Liver (tissue), 3 donors: Measurements from ENCODE around the gene EXOC6B.

ENCODE experiments used
- CTCF ChIP-seq: fragments of 150-350 bp; IDR thresholded peaks from 2 replicates; pipeline ENCODE4 v1.5.1; 2017; ENCODE audit warnings: improper control_type of control experiment, low read depth, low read length; ENCODE audit not compliant: missing input control
- EGR1 ChIP-seq, 2 donors: IDR thresholded peaks; 2 replicates each; pipeline ENCODE4 v1.6.1; 2016 to 2018; ENCODE audit warnings: antibody characterized with exemption in 2 of 2, low read depth in 2 of 2
- FOXA1 ChIP-seq: IDR thresholded peaks from 2 replicates; pipeline ENCODE4 v1.6.1; 2016; ENCODE audit warnings: antibody characterized with exemption
- GABPA ChIP-seq, 2 donors: IDR thresholded peaks in 1 of 2; conservative IDR thresholded peaks in 1 of 2; 2 replicates each; pipeline ENCODE4 v1.6.1; 2016; ENCODE audit warnings: antibody characterized with exemption in 2 of 2, mild to moderate bottlenecking in 1 of 2, moderate library complexity in 1 of 2
- HNF4A ChIP-seq, 2 donors: conservative IDR thresholded peaks; 2 replicates each; pipeline ENCODE4 v1.6.1; 2016; ENCODE audit warnings: antibody characterized with exemption in 2 of 2, mild to moderate bottlenecking in 2 of 2
- JUND ChIP-seq, 2 donors: IDR thresholded peaks; 2 replicates each; pipeline ENCODE4 v1.6.1; 2016; ENCODE audit warnings: antibody characterized with exemption in 2 of 2
- MAX ChIP-seq: IDR thresholded peaks from 2 replicates; pipeline ENCODE4 v1.6.1; 2016; ENCODE audit warnings: antibody characterized with exemption
- RAD21 ChIP-seq, 2 donors: IDR thresholded peaks; 2 replicates each; pipeline ENCODE4 v1.6.1; 2016; ENCODE audit warnings: antibody characterized with exemption in 2 of 2, mild to moderate bottlenecking in 2 of 2
- RXRA ChIP-seq, 2 donors: IDR thresholded peaks; 2 replicates each; pipeline ENCODE4 v1.6.1; 2017 to 2018; ENCODE audit warnings: antibody characterized with exemption in 2 of 2, mild to moderate bottlenecking in 1 of 2
- SP1 ChIP-seq: IDR thresholded peaks from 2 replicates; pipeline ENCODE4 v1.6.1; 2018; ENCODE audit warnings: antibody characterized with exemption, mild to moderate bottlenecking
- YY1 ChIP-seq: IDR thresholded peaks from 2 replicates; pipeline ENCODE4 v1.6.1; 2016; ENCODE audit warnings: antibody characterized with exemption, mild to moderate bottlenecking
- TF ChIP-seq, protein P1 (sequence below): IDR thresholded peaks from 2 replicates; pipeline ENCODE4 v1.6.1; 2016; ENCODE audit warnings: antibody characterized with exemption, mild to moderate bottlenecking
- TF ChIP-seq, protein P2 (sequence below): IDR thresholded peaks from 2 replicates; pipeline ENCODE4 v1.6.1; 2016; ENCODE audit warnings: antibody characterized with exemption
- donor health status: healthy.
- donor health status: healthy.

- no peak for TF ChIP-seq MAX
- TF ChIP-seq CTCF, result no peak
- TF ChIP-seq RAD21 (IDR thresholded peaks at IDR 0.05), result no peak
- no peak for TF ChIP-seq JUND (IDR thresholded peaks at IDR 0.05)
- TF ChIP-seq SP1, result no peak
- TF ChIP-seq, protein P1, sequence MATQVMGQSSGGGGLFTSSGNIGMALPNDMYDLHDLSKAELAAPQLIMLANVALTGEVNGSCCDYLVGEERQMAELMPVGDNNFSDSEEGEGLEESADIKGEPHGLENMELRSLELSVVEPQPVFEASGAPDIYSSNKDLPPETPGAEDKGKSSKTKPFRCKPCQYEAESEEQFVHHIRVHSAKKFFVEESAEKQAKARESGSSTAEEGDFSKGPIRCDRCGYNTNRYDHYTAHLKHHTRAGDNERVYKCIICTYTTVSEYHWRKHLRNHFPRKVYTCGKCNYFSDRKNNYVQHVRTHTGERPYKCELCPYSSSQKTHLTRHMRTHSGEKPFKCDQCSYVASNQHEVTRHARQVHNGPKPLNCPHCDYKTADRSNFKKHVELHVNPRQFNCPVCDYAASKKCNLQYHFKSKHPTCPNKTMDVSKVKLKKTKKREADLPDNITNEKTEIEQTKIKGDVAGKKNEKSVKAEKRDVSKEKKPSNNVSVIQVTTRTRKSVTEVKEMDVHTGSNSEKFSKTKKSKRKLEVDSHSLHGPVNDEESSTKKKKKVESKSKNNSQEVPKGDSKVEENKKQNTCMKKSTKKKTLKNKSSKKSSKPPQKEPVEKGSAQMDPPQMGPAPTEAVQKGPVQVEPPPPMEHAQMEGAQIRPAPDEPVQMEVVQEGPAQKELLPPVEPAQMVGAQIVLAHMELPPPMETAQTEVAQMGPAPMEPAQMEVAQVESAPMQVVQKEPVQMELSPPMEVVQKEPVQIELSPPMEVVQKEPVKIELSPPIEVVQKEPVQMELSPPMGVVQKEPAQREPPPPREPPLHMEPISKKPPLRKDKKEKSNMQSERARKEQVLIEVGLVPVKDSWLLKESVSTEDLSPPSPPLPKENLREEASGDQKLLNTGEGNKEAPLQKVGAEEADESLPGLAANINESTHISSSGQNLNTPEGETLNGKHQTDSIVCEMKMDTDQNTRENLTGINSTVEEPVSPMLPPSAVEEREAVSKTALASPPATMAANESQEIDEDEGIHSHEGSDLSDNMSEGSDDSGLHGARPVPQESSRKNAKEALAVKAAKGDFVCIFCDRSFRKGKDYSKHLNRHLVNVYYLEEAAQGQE, result no peak
- TF ChIP-seq EGR1 (IDR thresholded peaks at IDR 0.05; ENCODE audit: low read depth in 2 of 2), result no peak
- TF ChIP-seq, protein P2, sequence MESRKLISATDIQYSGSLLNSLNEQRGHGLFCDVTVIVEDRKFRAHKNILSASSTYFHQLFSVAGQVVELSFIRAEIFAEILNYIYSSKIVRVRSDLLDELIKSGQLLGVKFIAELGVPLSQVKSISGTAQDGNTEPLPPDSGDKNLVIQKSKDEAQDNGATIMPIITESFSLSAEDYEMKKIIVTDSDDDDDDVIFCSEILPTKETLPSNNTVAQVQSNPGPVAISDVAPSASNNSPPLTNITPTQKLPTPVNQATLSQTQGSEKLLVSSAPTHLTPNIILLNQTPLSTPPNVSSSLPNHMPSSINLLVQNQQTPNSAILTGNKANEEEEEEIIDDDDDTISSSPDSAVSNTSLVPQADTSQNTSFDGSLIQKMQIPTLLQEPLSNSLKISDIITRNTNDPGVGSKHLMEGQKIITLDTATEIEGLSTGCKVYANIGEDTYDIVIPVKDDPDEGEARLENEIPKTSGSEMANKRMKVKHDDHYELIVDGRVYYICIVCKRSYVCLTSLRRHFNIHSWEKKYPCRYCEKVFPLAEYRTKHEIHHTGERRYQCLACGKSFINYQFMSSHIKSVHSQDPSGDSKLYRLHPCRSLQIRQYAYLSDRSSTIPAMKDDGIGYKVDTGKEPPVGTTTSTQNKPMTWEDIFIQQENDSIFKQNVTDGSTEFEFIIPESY, result no peak
- no peak for TF ChIP-seq FOXA1
- no peak for TF ChIP-seq HNF4A (conservative IDR thresholded peaks at IDR 0.05)
- TF ChIP-seq RXRA (IDR thresholded peaks at IDR 0.05), result no peak
- TF ChIP-seq GABPA (IDR thresholded peaks at IDR 0.05 in 1 of 2, conservative IDR thresholded peaks at IDR 0.05 in 1 of 2), result no peak
- no peak for TF ChIP-seq YY1
Measured at GRCh38 chr2:72483346-72483745, 342.5 kb downstream of the EXOC6B start.
